KG1 (cell line): ENCODE measurements around the gene DSCAM.

Experiments used
- DNase-seq: peaks from one replicate; lab custom pipeline; 2025; lab: John Stamatoyannopoulos, UW

The DSCAM gene

DNA sequence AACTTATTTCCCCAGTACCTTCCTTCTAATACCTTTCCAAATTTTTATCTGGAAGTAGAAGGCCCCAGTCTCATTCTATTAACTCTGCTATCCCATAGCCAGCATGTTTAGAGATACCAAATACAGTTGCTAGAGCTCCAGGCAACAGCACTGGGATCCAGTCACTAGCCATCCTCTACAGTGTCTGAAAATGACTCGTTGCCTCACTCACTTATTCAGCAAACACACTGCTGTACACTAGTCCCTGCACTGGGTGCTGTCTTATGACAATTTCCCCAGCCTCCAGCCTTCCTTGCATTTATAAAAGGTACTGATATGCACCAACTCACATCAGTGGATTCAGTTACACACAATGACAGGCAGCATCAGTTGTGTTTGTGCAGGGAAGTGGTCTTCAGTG lies 179.0 kb downstream of the DSCAM start:
- DNase-seq, result no peak

DNA sequence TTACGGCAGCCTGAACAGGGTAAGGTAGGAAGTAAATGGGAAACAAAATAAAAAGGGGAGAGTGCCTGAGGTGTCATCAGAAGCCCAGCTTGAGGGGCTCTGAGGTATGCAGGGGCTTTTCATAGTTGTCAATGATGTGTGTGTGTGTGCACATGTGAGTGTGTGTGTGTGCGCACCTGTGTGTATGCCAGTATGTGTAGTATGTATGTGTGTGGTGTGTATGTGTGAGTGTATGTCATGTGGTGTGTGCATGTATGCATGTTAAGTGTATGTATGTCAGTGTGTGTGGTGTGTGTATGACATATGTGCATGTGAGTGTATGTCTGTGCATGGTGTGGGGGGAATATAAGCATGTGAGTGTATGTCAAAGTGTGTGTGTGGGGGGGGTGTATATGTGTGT lies 184.1 kb downstream of the DSCAM start:
- no peak for DNase-seq

DNA sequence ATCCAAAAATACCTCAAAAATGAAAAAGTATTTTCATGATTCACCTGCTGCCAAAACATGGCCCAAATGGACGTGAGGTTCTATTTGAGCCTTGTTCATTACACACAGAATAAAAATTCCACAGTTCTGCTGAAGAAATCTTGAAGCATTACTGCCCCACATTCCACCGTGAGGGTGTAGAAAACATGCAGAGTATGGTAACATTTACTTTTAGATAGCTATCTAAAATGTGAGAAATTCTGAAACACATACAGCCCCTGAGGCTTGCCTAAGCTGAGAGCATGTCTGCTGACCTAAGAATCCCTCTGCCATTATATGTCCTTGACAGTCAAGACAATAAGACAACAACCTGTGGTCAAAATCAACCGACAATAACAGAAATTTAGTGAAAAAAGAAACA lies 186.5 kb downstream of the DSCAM start:
- no peak for DNase-seq

DNA sequence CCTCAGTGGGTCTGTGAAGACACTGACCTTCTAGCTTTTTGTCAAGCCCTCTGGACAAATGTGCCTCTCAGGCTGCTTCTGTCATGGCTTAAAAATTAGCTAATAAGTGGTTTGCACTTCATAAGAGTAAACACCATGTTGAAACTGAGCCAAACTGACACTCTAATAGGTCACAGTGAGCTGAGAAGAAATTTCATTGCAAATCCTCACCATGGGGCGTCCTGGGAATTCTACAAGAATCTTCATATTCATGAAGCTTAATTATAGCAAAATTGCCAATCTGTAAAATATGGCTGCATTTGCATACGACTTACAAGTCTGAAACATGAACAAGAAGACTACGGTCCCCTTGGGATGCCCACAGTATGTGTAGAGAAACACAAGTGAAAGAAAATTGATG lies 188.6 kb downstream of the DSCAM start:
- no peak for DNase-seq

DNA sequence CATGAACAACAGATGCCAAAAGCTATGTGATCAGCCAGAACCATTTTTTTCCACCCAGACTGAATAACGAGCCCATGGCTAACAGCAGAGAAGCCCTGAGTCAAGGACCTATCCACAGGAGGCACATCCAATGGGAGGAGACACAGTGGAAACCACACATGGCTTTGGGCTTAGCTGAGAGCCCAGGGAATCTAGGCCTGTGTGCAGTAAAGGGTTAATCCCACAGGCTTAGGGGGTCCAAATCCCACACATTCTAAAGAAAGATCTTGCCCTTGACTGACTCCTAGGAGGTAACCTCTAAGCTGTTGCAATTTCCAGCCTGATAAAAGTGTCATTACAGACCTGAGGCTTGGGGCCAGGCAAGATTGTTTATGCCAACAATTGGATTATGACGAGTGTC lies 194.5 kb downstream of the DSCAM start:
- DNase-seq, result no peak

DNA sequence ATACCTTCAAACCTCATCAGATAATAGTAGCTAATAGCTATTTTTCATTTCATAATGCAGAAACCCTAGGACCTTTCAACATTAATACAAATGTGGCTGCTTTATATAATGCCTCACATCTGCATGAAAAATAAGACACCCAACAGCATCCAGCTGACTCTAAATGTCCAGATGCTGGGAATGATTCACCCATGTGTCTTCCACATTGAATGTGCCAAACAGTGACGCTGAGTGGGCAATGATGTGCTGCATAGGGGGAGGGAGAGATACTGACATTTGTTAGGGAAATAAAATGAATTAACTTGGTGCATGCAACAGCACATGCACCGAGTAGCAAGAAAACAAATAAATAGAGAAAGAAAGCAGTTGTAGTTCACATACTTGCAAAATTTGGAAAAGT lies 199.3 kb downstream of the DSCAM start:
- no peak for DNase-seq

DNA sequence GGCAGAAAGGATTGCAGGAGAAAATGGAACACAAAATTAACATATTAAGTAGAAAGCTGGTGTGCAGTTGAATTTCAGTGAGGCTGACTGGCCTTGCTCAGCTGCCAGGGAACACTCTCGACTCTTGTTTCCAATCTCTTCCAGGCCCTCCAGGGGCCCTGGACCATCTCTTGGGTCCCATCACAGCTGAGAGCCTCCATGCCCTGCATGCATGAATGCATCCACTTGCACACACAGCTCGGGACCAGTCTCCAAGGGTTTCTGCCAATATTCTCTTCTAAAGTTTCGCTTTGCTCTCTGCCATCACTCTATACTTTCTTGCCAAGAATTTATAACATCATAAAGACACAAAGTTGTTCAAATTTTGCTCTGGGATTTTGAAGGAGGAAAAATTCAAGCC lies 200.3 kb downstream of the DSCAM start:
- DNase-seq, result no peak

DNA sequence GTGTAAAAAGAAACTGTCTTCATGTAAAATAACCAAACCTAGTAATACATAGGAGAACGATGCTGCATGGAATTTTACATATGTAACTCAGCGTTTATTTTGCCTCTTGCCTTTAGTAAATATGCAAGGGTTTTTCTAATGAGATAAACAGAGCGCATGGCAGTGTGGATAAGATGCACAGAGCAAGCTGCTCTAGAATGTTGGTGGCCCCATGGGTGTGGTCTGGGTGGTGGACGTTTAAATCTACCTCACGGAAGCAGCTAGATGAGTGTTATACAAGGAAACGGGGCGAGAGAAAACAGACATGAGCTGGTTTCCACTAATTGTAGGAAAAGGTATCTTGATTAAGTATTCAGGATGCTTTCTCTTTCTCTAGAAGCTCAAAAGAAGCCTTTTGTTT lies 205.9 kb downstream of the DSCAM start:
- DNase-seq, result no peak

DNA sequence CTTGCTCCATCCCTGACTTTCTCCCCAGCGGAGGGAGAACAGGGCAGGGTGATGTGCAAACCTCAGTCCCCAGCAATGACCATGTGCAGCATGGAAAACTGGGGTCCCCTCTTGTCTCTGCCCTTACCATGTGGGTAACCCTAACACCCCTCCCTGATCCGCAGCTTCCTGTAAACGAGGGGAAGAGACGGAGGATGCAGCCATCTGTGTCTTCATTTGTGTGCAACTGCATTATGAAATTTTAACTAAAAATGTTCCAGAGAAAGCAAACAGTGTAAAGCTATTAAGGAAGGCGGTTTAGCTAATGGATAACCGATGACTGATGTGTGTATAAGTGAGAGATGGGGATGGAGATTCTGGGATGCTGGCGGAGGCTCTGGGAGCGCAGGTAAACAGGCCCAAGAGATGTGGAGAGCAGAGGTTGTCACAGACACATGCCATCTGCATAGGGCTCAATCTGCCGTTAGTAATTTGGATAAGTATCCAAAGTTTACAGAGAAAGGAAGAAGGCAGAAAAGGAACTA lies 206.6 kb downstream of the DSCAM start:
- no peak for DNase-seq

DNA sequence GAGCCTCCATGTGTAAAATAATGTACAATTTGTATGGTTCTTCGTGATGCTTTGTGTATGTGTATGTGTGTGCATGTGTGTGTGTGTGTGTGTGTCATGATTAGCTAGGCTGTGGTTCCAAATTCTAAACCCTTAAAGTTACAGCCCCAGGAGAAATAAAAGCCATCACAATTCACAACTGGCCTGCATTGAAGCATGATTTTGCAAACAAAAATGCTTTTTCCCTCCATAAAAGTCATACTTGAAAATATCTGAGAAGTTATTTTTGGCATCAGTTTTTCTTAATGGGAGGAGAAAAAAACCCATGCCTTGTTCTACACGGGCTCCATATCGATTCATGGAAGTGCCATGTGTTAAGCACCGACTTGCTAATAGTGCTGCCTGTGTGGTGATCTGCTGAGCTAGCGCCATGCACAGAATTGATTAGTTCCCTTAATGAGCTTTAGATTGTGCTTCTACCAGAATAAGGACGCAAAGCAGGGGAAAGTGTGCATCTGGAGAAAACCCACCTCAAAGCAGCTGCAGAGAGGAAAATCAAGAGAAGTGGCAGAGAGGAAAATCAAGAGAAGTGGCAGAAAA lies 207.3 kb downstream of the DSCAM start:
- DNase-seq, result no peak

DNA sequence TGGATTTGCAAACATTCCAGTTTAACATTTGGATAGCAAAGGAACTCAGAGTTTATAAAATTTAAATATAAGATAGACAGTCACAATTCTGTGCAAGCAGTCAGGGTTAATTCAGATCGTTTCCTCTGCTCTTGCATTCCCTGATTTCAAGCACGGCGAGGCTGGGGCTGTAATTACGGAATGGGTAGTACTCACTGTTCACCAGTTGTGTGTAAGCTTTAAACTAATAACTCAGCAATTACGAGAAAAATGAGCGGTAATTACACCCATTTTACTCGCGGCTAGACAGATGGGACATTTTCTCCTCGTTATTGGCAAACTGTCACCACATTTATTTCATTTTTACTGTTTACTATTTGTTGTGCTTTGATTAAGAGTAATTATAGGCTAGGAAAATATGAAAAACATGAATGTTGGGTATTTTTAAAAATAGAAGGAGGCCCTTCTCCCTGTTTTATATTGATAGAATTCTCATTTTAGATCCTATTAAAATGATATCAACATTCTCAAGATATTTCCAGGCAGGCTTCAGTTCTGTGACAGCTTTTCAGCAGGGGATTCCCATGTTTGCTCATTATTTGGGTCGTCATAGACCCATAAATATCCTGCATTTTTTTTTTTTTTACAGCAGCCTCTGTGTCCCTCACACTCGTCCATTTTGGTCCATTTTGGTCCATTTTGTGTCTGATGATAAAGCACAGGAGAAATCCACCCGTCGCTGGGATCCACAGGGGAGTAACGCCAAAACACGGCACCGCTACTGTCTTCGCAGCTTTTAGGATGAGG lies 208.3 kb downstream of the DSCAM start:
- DNase-seq, result no peak

DNA sequence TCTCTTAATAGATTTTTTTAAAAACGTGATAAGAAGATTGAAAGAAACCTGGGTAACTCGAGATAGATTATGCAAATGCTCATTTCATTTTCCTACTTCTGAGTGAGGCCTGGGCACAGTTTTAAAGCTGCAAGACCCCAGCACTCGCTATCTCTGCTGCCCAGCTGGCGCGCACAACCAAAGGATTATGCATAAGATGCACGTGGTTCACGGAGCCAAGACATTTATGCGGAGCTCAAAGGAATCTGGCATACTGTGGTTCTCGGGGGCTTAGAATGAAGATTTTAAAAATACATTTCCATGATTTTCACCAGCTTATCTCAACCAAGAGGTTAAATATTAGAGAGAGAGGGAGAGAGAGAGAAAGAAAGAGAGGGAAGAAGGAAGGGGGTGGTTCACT lies 210.9 kb downstream of the DSCAM start:
- no peak for DNase-seq

DNA sequence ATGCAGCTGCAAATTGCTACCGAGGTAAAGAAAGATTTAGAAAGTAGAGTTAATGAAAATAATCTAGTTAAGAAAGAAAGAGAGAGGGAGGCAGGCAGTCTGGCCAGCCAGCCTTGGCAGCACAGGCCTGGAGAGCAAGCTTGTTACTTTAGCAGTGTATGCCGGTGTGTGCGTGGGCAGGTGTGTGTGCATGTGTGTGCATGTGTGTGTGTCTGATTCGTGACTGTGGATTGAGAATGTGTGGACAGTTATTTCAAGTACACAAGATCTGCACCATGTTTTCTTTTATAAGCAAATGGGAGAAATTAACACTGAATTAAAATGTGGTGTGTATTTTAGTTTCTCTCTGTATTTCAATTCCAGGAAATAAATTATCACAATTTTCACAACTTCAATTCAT lies 211.6 kb downstream of the DSCAM start:
- no peak for DNase-seq

DNA sequence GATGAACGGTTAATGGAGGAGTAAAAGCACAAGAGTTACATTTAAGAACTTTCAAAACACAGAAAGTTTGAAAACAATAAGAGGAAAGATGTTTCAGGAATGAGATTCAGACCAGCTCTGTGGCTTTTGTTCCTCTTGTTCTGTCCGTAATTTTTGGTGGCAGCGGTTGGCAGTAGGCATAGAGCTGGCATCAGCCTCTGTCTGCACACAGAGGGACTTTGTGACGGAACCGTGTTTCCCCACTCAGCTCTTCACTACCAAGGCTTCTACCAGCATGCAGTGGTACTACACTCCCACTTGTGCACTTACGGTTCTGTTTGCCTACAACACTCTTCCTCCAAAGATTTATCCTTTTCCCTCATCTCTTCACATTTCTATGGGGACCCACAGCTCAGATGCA lies 212.8 kb downstream of the DSCAM start:
- DNase-seq, result no peak

DNA sequence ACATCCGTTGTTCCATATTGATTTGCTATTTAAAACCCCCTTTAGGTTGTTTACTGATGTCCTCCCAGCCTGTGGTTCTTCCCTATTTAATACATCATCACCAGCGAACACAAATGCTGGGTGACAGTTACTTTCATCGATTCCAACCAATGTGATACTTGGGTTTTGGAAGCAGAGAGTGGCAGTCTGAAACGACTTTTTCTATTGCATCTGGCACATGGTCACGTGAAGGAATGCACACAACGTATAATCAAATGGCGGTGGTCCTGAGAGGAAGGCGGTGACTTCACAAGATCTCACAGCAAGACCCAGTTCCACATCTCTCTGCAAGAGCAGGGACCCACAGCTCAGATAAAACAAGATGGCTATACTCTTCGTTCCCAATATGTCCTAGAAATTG lies 213.9 kb downstream of the DSCAM start:
- DNase-seq, result no peak

DNA sequence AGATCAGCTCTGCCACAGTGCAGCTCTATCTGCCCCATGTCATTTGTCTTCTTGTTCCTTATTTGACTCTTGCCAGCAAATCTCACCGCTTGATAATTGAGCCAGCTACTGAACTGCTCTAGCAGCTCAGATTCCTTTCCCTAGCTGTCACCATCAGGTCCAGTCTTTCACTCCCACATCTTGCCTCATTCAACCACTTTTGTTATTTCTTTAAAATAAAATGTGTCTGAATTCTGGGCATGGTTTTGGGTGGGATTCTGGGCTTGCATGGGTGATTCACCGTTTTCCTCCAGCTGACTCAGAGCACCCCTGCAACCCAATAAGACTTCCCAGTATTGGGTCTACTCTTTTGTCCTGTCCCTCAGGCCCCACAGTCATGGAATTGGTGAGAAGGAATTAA lies 215.7 kb downstream of the DSCAM start:
- no peak for DNase-seq

DNA sequence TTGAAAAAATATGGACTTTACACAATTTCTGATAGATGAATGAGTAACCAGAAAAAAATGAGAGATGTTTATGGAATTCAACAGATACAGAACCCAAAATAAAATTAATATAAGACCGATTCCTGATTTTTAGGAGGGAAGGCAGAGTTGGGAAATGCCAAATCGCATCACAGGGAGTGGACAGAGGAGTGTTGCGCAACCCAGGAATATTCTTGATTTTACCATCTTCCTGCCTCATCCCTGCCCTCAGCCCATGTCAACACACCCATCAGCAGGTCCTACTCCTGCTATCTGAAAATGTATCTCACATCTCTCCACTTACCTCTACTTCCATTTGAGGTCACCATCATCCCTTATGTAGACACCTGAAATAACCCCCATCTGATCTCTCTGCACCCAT lies 221.0 kb downstream of the DSCAM start:
- DNase-seq, result no peak

DNA sequence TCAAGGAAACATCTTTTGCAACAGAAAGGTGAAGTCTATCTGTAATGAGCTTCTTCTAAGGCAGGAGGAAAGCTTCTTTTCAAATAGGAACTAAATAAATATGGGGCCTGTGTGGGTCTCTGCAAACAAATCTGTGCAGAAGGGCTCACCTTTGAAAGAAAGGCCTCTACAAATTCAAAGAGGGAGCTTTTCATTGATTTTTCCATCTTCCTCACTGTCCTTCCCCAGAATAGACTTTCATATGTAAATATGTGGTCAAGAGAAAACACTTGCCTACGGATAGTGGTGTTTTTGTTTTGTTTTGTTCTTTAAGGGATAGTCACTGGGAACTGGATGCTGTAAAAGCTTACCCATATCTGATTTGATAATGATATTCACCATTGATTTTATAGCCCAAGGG lies 223.4 kb downstream of the DSCAM start:
- DNase-seq, result no peak

DNA sequence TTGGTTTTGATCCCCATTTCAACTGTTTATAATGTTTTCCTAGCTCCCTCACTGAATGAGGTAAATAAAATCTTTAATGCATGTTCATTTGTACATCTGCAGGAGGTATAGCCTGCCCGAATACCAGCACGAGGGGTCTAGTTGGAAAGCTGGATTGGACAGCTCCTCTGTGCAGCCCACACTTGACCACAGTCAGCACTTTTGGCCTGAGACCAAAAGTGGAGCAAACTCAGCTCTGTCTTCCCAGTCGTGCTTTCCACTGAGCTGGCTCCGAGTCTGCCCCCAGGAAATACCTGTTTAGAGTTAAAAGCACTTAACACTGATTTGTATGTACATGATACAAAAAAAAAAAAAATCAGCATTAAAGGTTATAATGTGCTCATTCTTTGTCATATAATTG lies 224.4 kb downstream of the DSCAM start:
- DNase-seq, result no peak

DNA sequence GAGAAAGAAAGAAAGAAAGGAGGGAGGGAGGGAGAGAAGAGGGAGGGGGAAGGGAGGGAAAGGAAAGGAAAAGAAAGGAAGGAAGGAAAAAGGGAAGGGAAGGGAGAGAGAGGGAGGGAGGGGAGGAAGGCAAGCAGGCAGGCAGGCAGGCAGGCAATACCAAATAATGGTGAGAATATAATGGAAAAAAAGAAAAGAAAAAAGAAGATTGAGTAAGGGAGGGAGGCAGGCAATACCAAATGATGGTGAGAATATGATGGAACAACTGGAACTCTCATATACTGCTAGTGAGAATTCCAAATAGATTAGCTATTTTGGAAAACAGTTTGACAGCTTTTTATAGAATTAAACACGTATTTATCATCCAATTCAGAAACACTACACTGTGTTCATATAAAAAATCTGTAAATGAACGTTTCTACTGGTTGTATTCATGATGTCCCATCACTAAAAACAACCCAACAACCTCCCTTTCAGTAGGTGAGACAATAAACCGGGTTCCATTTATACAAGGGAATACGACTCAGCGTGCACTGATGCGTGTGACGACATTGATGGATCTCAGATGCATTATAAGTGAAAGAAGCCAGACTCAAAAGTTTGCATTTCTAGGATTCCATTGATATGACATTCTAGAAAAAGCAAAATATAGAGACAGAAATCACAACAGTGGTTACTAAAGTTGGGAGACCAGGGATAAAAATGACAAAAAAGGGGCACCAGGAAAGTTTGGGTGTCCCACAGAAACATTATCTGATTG lies 226.4 kb downstream of the DSCAM start:
- DNase-seq, result no peak

DNA sequence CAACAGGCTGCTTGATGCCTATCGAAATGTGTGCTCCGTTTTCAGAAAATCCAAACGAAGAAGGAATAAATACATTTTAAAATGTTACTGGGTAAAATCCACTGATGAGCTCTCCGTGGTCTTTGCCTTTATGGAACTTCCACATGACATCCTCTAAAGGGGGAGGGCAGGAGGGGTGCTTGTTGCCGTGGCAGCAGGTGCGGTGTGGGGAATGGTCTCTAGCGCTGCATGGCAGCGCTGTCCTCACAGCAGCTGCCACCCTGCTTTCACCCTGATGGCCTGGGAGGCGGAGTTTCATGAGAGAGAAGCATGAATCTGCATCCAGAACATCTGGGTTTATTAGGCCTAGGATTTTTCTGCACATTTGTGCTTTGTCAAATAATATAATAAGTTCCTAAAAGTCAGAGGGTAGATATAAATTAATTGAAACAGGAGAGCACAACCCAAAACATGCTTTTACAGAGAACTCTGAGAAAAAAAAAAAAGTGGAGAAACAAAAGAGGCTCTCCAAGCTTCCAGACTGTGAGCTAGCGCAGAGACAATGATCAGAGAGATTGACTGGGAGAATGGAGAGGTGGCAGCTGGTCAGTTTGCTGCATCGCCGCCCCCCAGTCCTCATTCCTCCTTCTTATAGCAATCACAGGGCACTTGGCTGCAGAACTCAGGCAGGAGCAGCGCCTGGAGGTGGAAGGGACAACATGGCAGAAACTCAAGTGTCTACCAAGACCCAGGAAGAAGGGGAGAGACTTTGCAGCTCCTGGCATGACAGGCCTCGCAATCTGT lies 228.6 kb downstream of the DSCAM start:
- DNase-seq, result no peak

DNA sequence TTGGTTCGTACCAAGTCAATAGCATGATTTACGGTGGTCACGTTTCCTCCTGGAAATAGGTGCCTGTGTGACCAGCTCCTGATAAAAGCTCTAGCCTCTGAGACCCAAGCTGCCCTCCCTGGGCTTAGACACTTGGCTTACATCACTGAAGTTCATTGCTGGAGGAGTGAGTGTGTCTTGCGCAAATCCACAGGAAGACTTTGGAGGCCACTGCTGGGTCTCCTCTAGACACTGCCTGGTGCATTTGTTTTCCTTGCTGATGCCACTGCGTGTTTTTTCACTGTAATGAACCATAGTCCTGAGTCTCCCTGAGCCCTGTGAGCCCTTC lies 230.6 kb downstream of the DSCAM start:
- DNase-seq, result no peak
